K562 (cell line): ENCODE data around the gene ATXN3. TPM values are rescaled to one million over a fixed set of nuclear protein-coding genes. Genes with fewer than 3 reads are reported as not detected.

ENCODE experiments used
- ATAC-seq: fragments of 200-7000 bp; cut with Tn5 transposase; 3 replicates; pipeline ENCODE4 v1.9.1; 2020; ENCODE audit warnings: moderate library complexity
- BruUV-seq: library from RNA; stranded (reverse); fragments of 400-500 nt; replicated peaks from 2 replicates; lab custom pipeline; 2021; lab: Mats Ljungman, UMichigan
- CTCF ChIA-PET: fragments of 300-600 bp; formaldehyde crosslinking; extraction: SDS; loops from one replicate; lab custom pipeline; 2021; ENCODE audit warnings: low intra/inter-chr PET ratio; lab: Yijun Ruan, JAX
- POLR2A ChIA-PET: fragments of 300-600, 350-650 bp; sonication (Branson Sonifier 250); formaldehyde crosslinking; extraction: SDS; loops from one replicate; lab custom pipeline; 2021; ENCODE audit warnings: antibody characterized with exemption, inconsistent platforms; lab: Yijun Ruan, JAX
- DNase-seq, 4 experiments: peaks; one replicate each; pipeline versions ENCODE4 v3.0.0 to v3.0.0-alpha.2; 2011 to 2018; ENCODE audit warnings: low spot score in 3 of 4, mixed read lengths in 3 of 4; ENCODE audit errors: extremely low read depth in 1 of 4
- FAIRE-seq: peaks from 2 replicates; lab custom pipeline; 2011; peaks lifted over from hg19 to GRCh38; lab: Jason Lieb, UNC
- H2AFZ ChIP-seq: 2 replicates; pipeline ENCODE4 v1.6.0; 2011; ENCODE audit warnings: low read depth, low read length, control low read depth, inconsistent platforms
- H3K27ac ChIP-seq: fragments of 200-600 bp; 3 replicates; pipeline ENCODE4 v1.8.0; 2011; ENCODE audit warnings: low read depth, mild to moderate bottlenecking, control low read depth, inconsistent platforms, low read length, moderate library complexity, mixed read lengths; ENCODE audit errors: extremely low read depth
- H3K27me3 ChIP-seq, 2 experiments: fragments of 300-600 bp in 1 of 2; 2 replicates in 1 of 2; 3 replicates in 1 of 2; pipeline versions ENCODE4 v1.6.0 to v1.8.0; 2011; ENCODE audit warnings: inconsistent platforms in 2 of 2, low read length in 2 of 2, mild to moderate bottlenecking in 1 of 2, mixed read lengths in 1 of 2, moderate library complexity in 1 of 2; ENCODE audit not compliant: control insufficient read depth in 2 of 2, insufficient read depth in 2 of 2
- H3K36me3 ChIP-seq: fragments of 300-600 bp; 3 replicates; pipeline ENCODE4 v1.8.0; 2011; ENCODE audit warnings: mild to moderate bottlenecking, low read length, inconsistent platforms; ENCODE audit not compliant: control insufficient read depth, insufficient read depth
- H3K4me1 ChIP-seq, 2 experiments: fragments of 200-600 bp in 1 of 2; replicated peaks in 1 of 2; 2 replicates in 1 of 2; 3 replicates in 1 of 2; pipeline versions ENCODE4 v1.5.1 to v1.8.0; 2011; ENCODE audit warnings: inconsistent platforms in 2 of 2, low read length in 2 of 2, mild to moderate bottlenecking in 1 of 2, mixed read lengths in 1 of 2, moderate library complexity in 1 of 2; ENCODE audit not compliant: control insufficient read depth in 2 of 2, insufficient read depth in 2 of 2
- H3K4me2 ChIP-seq: 2 replicates; pipeline ENCODE4 v1.6.1; 2011; ENCODE audit warnings: low read length, control low read depth, inconsistent platforms, mixed read lengths; ENCODE audit not compliant: insufficient read depth
- H3K4me3 ChIP-seq: fragments of 200-600 bp; sonication (generic), shearing (Covaris generic); 2 replicates; pipeline ENCODE4 v1.5.1; 2016; ENCODE audit warnings: control low read depth, inconsistent platforms
- H3K79me2 ChIP-seq: fragments of 200-600 bp; 3 replicates; pipeline ENCODE4 v1.8.0; 2011; ENCODE audit warnings: low read length, inconsistent platforms; ENCODE audit not compliant: control insufficient read depth, insufficient read depth
- H3K9ac ChIP-seq, 2 experiments: 2 replicates each; pipeline versions ENCODE4 v1.6.0 to v1.6.1; 2011; ENCODE audit warnings: low read depth in 2 of 2, low read length in 2 of 2, control low read depth in 1 of 2, inconsistent platforms in 1 of 2, mild to moderate bottlenecking in 1 of 2, mixed read lengths in 1 of 2; ENCODE audit not compliant: insufficient read depth in 1 of 2
- H3K9me1 ChIP-seq: one replicate; pipeline ENCODE4 v1.6.0; 2011; ENCODE audit warnings: inconsistent platforms, mild to moderate bottlenecking, low read length, moderate library complexity; ENCODE audit not compliant: control insufficient read depth, insufficient read depth
- H3K9me3 ChIP-seq: replicated peaks from 2 replicates; pipeline ENCODE4 v1.5.1; 2011; ENCODE audit warnings: low read depth, low read length, inconsistent platforms; ENCODE audit not compliant: control insufficient read depth, insufficient read depth
- H4K20me1 ChIP-seq: replicated peaks from 2 replicates; pipeline ENCODE4 v1.6.1; 2011; ENCODE audit warnings: low read length, inconsistent platforms, mixed read lengths; ENCODE audit not compliant: control insufficient read depth, insufficient read depth
- SFPQ ChIP-seq: fragments of 200-400 bp; formaldehyde crosslinking; IDR thresholded peaks from 2 replicates; pipeline ENCODE4 v1.6.1; 2017; ENCODE audit warnings: mild to moderate bottlenecking, low read depth, low read length, moderate library complexity
- ZKSCAN8 ChIP-seq: fragments of 200-800 bp; sonication (Bioruptor generic); IDR thresholded peaks from 2 replicates; pipeline ENCODE4 v1.6.1; 2016; ENCODE audit warnings: missing genetic modification characterization, missing compliant biosample characterization
- in situ Hi-C: fragments of 300-500 bp; cut with MboI; formaldehyde crosslinking; loops from 4 replicates; pipeline ENCODE4 v1.15.0; 2018; ENCODE audit warnings: inconsistent platforms, mixed read lengths
- intact Hi-C: fragments of 100-400 bp; cut with micrococcal nuclease; formaldehyde crosslinking; loops from 2 replicates; pipeline ENCODE4 v1.14.2; 2022
- polyA plus RNA-seq, 8 experiments: library from polyadenylated mRNA; depleted of rRNA in 4 of 8; stranded (reverse) in 5 of 8; unstranded in 3 of 8; fragments of >200 nt; fragmentation: Nextera tagmentation in 2 of 8; fragmentation: Illumina TruSeq in 1 of 8; extraction: Ambion mirVana in 2 of 8; extraction: Trizol in 1 of 8; gene quantifications; 2 replicates each; pipeline versions ENCODE4 v1.2.1 to v1.2.3, GENCODE V29; 2011 to 2014; ENCODE audit warnings: inconsistent platforms in 1 of 8, missing spikeins in 1 of 8
- total RNA-seq, 7 experiments: library from RNA; depleted of rRNA in 6 of 7; stranded (reverse); fragments of >200 nt in 6 of 7; fragmentation: Illumina TruSeq in 2 of 7; extraction: Trizol in 2 of 7; gene quantifications; 2 replicates each; pipeline versions ENCODE4 v1.2.1 to v1.2.3, GENCODE V29; 2011 to 2021; ENCODE audit warnings: low replicate concordance in 1 of 7

The ATXN3 gene
- total and polyA plus RNA-seq, 9 of the 15 experiments (the other 6 are each of a cell fraction or from before 2014, with no cell fraction given), result 11.3 to 25.0 (median 14.6) TPM

GRCh38 chr14:92074555-92074954, 31.8 kb downstream of the ATXN3 start:
- H3K4me3 ChIP-seq, result no peak overlapping the region
- no peak for FAIRE-seq
- no peaks in the 10 kb centered on the region for H3K79me2 ChIP-seq
- H3K27ac ChIP-seq, result no peak overlapping the region
- no peaks in the 10 kb centered on the region for H3K9me1 ChIP-seq
- H3K4me1 ChIP-seq, result no peaks in the 10 kb centered on the region
- H3K36me3 ChIP-seq, result peaks cover 8% of the 10 kb centered on the region; the same call in 1 of the 3 replicates
- H3K9me3 ChIP-seq, result no peaks in the 10 kb centered on the region
- no peak overlapping the region for H2AFZ ChIP-seq
- CTCF ChIA-PET, result no interaction called here
- H3K9ac ChIP-seq, result no peak overlapping the region
- no peak for DNase-seq
- no peak for ATAC-seq
- no peak overlapping the region for H3K4me2 ChIP-seq
- POLR2A ChIA-PET, result interaction anchor here (0.6 to 0.9 kb wide), 2 partner anchors 15 to 176 kb away, joined by 3 read pairs; no protein-coding TSS in a partner anchor
- intact Hi-C loops (no loop called here), in situ Hi-C loops (no loop called here)
- no peaks in the 10 kb centered on the region for H3K27me3 ChIP-seq
- H4K20me1 ChIP-seq, result no peaks in the 10 kb centered on the region
- TF ChIP-seq ZKSCAN8 (CRISPR knock-in tag) (no peak), SFPQ (no peak)
- BruUV-seq, result no TSS peak
